GM12891 (cell line): ENCODE measurements around the gene EPS8.

ENCODE experiments used
- PAX5 ChIP-seq: IDR thresholded peaks from 2 replicates; pipeline ENCODE4 v1.6.1; 2011; ENCODE audit warnings: low read length, moderate library complexity, mild to moderate bottlenecking; ENCODE audit not compliant: insufficient read depth, severe bottlenecking
- POLR2A ChIP-seq: IDR thresholded peaks from 2 replicates; pipeline ENCODE4 v1.6.1; 2011; ENCODE audit warnings: low read depth, low read length, control low read depth
- POLR2AphosphoS5 ChIP-seq: IDR thresholded peaks from 2 replicates; pipeline ENCODE4 v1.6.1; 2011; ENCODE audit warnings: low read depth, low read length, control low read depth
- POU2F2 ChIP-seq: IDR thresholded peaks from 2 replicates; pipeline ENCODE4 v1.6.1; 2011; ENCODE audit warnings: low read depth, mild to moderate bottlenecking, control low read depth, low read length, moderate library complexity
- SPI1 ChIP-seq: IDR thresholded peaks from 2 replicates; pipeline ENCODE4 v1.6.1; 2011; ENCODE audit warnings: low read depth, low read length, control low read depth
- TAF1 ChIP-seq: IDR thresholded peaks from 2 replicates; pipeline ENCODE4 v1.6.1; 2011; ENCODE audit warnings: low read depth, low read length, control low read depth

DNA sequence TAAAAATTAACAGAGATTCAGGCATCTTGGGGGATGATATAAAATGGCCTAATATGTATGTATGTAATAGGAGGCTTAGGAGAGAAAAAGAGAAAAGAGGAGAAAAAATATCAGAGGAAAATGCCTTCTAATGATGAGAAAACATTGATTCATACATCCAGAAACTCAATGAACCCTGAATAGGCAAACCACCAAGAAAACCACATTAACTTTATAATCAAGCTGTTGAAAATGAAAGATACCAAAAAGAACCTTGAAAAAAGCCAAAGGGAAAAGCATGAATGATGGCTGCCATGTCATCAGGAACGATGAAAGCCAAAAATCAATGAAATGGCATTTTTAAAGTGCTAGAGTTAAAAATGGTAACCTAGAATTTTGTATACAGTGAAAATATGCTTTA is 180.2 kb downstream of the EPS8 start:
- TF ChIP-seq POLR2AphosphoS5 (no peak), POLR2A (no peak), TAF1 (no peak), POU2F2 (no peak), PAX5 (no peak), SPI1 (no peak)
